ENCODE results near the gene APOL3. TPM values are rescaled to one million over a fixed set of nuclear protein-coding genes. Genes with fewer than 3 reads are reported as not detected.
A peak's percentile ranks its signal among the peaks of the same experiment; 100 is the strongest.

APOL3 gene
- total RNA-seq, 1 donor from 2014 or later, result 77.0 TPM

DNA sequence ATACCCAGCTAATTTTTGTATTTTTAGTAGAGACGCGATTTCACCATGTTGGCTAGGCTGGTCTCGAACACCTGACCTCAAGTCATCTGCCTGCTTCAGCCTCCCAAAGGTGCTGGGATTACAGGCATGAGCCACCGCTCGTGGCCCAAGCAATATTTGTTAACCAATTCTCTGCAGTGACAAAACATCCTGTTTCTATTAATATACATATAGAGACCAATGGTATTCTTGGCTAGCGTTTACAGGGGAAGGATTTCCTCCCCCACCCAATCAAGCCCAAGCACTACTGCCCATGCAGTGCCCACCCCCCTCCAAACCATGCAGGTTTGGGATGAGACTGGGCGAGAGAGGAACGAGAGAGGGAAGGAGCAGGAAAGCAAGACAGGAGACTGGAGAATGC is 53.1 kb downstream of the APOL3 start:
- intact Hi-C loops (cut with DNase I), result no loop called here
- no peaks in the 10 kb centered on the region for H3K9me3 ChIP-seq
- H3K27me3 ChIP-seq (ENCODE audit: low read depth), result no peaks in the 10 kb centered on the region
- ATAC-seq (no peak), DNase-seq (no peak)
- TF ChIP-seq, protein P1, sequence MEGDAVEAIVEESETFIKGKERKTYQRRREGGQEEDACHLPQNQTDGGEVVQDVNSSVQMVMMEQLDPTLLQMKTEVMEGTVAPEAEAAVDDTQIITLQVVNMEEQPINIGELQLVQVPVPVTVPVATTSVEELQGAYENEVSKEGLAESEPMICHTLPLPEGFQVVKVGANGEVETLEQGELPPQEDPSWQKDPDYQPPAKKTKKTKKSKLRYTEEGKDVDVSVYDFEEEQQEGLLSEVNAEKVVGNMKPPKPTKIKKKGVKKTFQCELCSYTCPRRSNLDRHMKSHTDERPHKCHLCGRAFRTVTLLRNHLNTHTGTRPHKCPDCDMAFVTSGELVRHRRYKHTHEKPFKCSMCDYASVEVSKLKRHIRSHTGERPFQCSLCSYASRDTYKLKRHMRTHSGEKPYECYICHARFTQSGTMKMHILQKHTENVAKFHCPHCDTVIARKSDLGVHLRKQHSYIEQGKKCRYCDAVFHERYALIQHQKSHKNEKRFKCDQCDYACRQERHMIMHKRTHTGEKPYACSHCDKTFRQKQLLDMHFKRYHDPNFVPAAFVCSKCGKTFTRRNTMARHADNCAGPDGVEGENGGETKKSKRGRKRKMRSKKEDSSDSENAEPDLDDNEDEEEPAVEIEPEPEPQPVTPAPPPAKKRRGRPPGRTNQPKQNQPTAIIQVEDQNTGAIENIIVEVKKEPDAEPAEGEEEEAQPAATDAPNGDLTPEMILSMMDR (IDR thresholded peaks at IDR 0.05), result no peak
- H3K4me1 ChIP-seq, result no peaks in the 10 kb centered on the region
- no peak overlapping the region for H3K27ac ChIP-seq
- H3K36me3 ChIP-seq, result no peaks in the 10 kb centered on the region
- no peak overlapping the region for H3K4me3 ChIP-seq

DNA sequence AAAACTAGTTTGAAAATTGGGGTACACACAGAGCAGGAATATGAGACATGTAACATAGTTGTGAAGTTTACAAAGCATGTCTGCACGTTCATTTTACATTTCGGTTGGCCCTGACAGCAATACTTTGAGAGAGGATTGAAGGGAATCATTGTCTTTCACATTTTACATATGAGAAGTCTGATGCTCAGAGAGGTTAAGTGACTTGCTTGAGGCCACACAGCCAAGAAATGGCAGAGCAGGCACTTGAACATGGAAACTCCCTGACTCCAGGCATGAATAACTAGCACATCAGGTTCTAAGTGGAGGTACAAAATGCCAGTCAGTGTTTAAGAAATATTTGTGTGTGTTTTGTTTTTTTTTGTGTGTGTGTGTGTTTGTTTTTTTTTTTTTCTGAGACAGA is 53.6 kb downstream of the APOL3 start:
- Histone ChIP-seq H3K27ac (no peak overlapping the region), H3K36me3 (no peaks in the 10 kb centered on the region), H3K27me3 (ENCODE audit: low read depth) (no peaks in the 10 kb centered on the region), H3K9me3 (no peaks in the 10 kb centered on the region), H3K4me1 (no peaks in the 10 kb centered on the region), H3K4me3 (no peak overlapping the region)
- intact Hi-C loops (cut with DNase I), result no loop called here
- no peak for DNase-seq
- no peak for ATAC-seq
- TF ChIP-seq, protein P1 (IDR thresholded peaks at IDR 0.05), result no peak

DNA sequence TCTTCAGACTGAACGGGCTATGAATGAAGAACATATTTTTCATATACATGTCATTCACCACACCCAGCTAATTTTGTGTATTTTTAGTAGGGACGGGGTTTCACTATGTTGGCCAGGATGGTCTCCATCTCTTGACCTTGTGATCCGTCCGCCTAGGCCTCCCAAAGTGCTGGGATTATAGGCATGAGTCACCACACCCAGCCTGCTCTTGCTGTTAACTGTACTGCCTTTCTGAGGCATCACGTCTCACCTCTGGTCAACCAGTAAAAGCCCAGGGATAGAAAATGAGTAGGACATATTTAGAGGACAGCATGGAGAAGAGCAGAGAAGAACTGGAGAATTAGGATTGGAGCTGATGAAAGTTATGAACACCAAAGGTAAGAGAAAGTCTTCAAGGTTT is 55.6 kb downstream of the APOL3 start:
- no peak for ATAC-seq
- Histone ChIP-seq H3K9me3 (no peaks in the 10 kb centered on the region), H3K27me3 (ENCODE audit: low read depth) (no peaks in the 10 kb centered on the region), H3K27ac (no peak overlapping the region), H3K4me1 (no peaks in the 10 kb centered on the region), H3K4me3 (no peak overlapping the region), H3K36me3 (no peaks in the 10 kb centered on the region)
- intact Hi-C loops (cut with DNase I), result no loop called here
- DNase-seq, result peak; percentile 1
- TF ChIP-seq, protein P1 (IDR thresholded peaks at IDR 0.05), result no peak

DNA sequence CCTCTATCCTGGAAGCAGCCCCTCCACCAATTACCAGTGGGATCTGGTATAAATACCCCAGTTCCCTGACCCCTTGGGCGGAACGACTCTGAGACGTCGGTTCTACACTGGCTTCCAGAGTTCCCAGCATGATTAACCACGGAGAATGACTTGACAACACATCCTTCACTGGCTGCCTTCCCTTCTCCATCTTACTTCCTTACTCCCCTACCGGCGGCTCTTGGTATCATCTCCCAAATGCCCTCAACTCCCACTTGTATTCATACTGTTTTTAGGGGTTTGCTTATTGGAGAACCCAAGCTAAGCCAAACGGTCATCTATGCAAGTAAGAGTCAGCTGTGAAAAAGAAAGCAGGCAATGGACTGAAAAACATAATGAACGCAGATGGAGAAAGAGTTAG is 56.1 kb downstream of the APOL3 start:
- Histone ChIP-seq H3K27me3 (ENCODE audit: low read depth) (no peaks in the 10 kb centered on the region), H3K9me3 (no peaks in the 10 kb centered on the region), H3K36me3 (no peaks in the 10 kb centered on the region), H3K4me1 (no peaks in the 10 kb centered on the region), H3K4me3 (no peak overlapping the region), H3K27ac (no peak overlapping the region)
- intact Hi-C loops (cut with DNase I), result no loop called here
- DNase-seq (peak; percentile 1), ATAC-seq (no peak)
- TF ChIP-seq, protein P1 (IDR thresholded peaks at IDR 0.05), result no peak

DNA sequence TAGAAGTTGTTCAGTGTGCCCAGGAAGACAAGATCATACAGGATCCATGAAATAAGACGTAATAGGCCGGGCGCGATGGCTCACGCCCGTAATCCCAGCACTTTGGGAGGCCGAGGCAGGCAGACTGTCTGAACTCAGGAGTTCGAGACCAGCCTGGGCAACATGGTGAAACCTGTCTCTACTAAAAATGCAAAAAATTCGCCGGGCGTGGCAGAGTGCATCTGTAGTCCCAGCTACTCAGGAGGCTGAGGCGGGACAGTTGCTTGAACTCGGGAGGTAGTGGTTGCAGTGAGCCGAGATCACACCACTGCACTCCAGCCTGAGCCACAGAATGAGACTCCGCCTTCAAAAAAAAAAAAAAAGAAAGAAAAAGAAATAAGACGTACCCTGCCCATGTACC is 56.7 kb downstream of the APOL3 start:
- H3K4me1 ChIP-seq, result no peaks in the 10 kb centered on the region
- H3K9me3 ChIP-seq, result no peaks in the 10 kb centered on the region
- H3K36me3 ChIP-seq, result no peaks in the 10 kb centered on the region
- intact Hi-C loops (cut with DNase I), result no loop called here
- no peak for ATAC-seq
- TF ChIP-seq, protein P1 (IDR thresholded peaks at IDR 0.05), result no peak
- peak; percentile 27 for DNase-seq
- no peak overlapping the region for H3K4me3 ChIP-seq
- H3K27ac ChIP-seq, result no peak overlapping the region
- no peaks in the 10 kb centered on the region for H3K27me3 ChIP-seq (ENCODE audit: low read depth)

DNA sequence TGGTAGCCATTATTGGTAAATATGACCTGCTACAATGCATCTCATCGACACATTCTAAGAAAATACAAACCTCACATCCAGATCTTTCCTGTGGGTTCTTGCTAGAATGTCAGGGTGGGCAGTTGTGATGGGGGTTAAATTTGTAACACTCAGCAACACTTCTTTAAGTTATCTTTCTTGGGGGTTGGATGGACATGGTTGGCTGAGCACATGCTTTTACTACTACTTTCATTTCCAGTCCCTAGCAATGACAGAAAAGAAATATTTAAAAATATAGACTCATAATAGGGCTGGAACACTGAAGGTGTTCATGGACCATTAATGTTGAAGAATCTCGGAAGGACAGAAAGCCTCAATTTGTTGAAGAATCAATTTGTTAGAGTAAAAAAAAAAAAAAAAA is 57.6 kb downstream of the APOL3 start:
- ATAC-seq (no peak), DNase-seq (no peak)
- TF ChIP-seq, protein P1 (IDR thresholded peaks at IDR 0.05), result no peak
- H3K9me3 ChIP-seq, result no peaks in the 10 kb centered on the region
- intact Hi-C loops (cut with DNase I), result no loop called here
- no peaks in the 10 kb centered on the region for H3K36me3 ChIP-seq
- H3K4me3 ChIP-seq, result no peak overlapping the region
- H3K27ac ChIP-seq, result no peak overlapping the region
- H3K4me1 ChIP-seq, result no peaks in the 10 kb centered on the region
- H3K27me3 ChIP-seq (ENCODE audit: low read depth), result no peaks in the 10 kb centered on the region
